Right atrium auricular region (tissue), 2 donors: ENCODE results near the gene EFNA3. TPM values are rescaled to one million over a fixed set of nuclear protein-coding genes. Genes with fewer than 3 reads are reported as not detected.
A peak's percentile ranks its signal among the peaks of the same experiment; 100 is the strongest.

Experiments used
- DNase-seq: peaks from one replicate; pipeline ENCODE4 v3.0.0-alpha.2; 2019; ENCODE audit warnings: low spot score
- H3K27ac ChIP-seq, 2 donors: fragments of 200-600 bp; sonication (generic); 1 replicate in 1 of 2; 2 replicates in 1 of 2; pipeline ENCODE4 v1.5.1; 2016 to 2019
- H3K27me3 ChIP-seq, 2 donors: fragments of 200-600 bp; sonication (generic); one replicate each; pipeline versions ENCODE4 v1.5.1 to v1.6.0; 2017 to 2019
- H3K36me3 ChIP-seq: fragments of 200-600 bp; sonication (generic); one replicate; pipeline ENCODE4 v1.5.1; 2016
- H3K4me1 ChIP-seq, 2 donors: fragments of 200-600 bp; sonication (generic); one replicate each; pipeline versions ENCODE4 v1.5.1 to v1.6.0; 2017 to 2019
- H3K4me3 ChIP-seq, 2 donors: fragments of 200-600 bp; sonication (generic); 1 replicate in 1 of 2; 2 replicates in 1 of 2; pipeline ENCODE4 v1.5.1; 2017 to 2019; ENCODE audit warnings: mild to moderate bottlenecking in 1 of 2, moderate library complexity in 1 of 2
- H3K9me3 ChIP-seq, 2 donors: fragments of 200-600 bp; sonication (generic); one replicate each; pipeline ENCODE4 v1.5.1; 2019
- CTCF ChIP-seq, 2 donors: fragments of 200-600 bp; sonication (generic); IDR thresholded peaks; one replicate each; pipeline ENCODE4 v1.5.1; 2019; ENCODE audit warnings: antibody characterized with exemption in 2 of 2
- total RNA-seq, 2 donors: library from RNA; depleted of rRNA; stranded (reverse); fragments of >200 nt; gene quantifications; one replicate each; pipeline ENCODE4 v1.1.0, GENCODE V29; 2016

EFNA3 gene
- total RNA-seq, 2 donors from 2014 or later, result 3.2 TPM; not detected in 1

- H3K4me3 ChIP-seq, result no peak overlapping the region
- peak overlapping the region in 1 of 2 donors; percentile 43 for H3K27ac ChIP-seq
Measured at GRCh38 chr1:155093911-155094621, 15.4 kb downstream of the EFNA3 start.

GRCh38 chr1:155094622-155094948 lies 15.9 kb downstream of the EFNA3 start:
- Histone ChIP-seq H3K27ac (peak overlapping the region in 1 of 2 donors; percentile 43), H3K27me3 (no peaks in the 10 kb centered on the region), H3K36me3 (no peaks in the 10 kb centered on the region), H3K4me3 (no peak overlapping the region), H3K9me3 (no peaks in the 10 kb centered on the region), H3K4me1 (peaks cover 0 to 25% of the 10 kb centered on the region in 2 donors)
- DNase-seq, result no peak
- TF ChIP-seq CTCF (IDR thresholded peaks at IDR 0.05), result no peak

More at GRCh38 chr1:155093911-155094621, 15.4 kb downstream of the EFNA3 start:
- Histone ChIP-seq H3K4me1 (peaks cover 0 to 25% of the 10 kb centered on the region in 2 donors), H3K27me3 (no peaks in the 10 kb centered on the region), H3K9me3 (no peaks in the 10 kb centered on the region), H3K36me3 (no peaks in the 10 kb centered on the region)
- no peak for DNase-seq
- TF ChIP-seq CTCF (IDR thresholded peaks at IDR 0.05), result peak in 1 of 2 donors; percentile 54

- DNase-seq, result no peak
Measured at GRCh38 chr1:155099331-155099730, 20.7 kb downstream of the EFNA3 start.

GRCh38 chr1:155103325-155103724 lies 24.7 kb downstream of the EFNA3 start:
- Histone ChIP-seq H3K4me1 (peaks cover 0 to 15% of the 10 kb centered on the region in 2 donors), H3K27me3 (no peaks in the 10 kb centered on the region)
- TF ChIP-seq CTCF (IDR thresholded peaks at IDR 0.05), result no peak

More at GRCh38 chr1:155099331-155099730, 20.7 kb downstream of the EFNA3 start:
- Histone ChIP-seq H3K4me3 (no peak overlapping the region), H3K9me3 (no peaks in the 10 kb centered on the region), H3K27ac (no peak overlapping the region), H3K27me3 (no peaks in the 10 kb centered on the region), H3K36me3 (no peaks in the 10 kb centered on the region), H3K4me1 (peaks cover 0 to 5% of the 10 kb centered on the region in 2 donors)
- TF ChIP-seq CTCF (IDR thresholded peaks at IDR 0.05), result no peak

GRCh38 chr1:155104605-155105534 lies 26.2 kb downstream of the EFNA3 start:
- Histone ChIP-seq H3K27me3 (no peaks in the 10 kb centered on the region), H3K27ac (no peak overlapping the region), H3K4me3 (no peak overlapping the region), H3K36me3 (no peaks in the 10 kb centered on the region), H3K9me3 (no peaks in the 10 kb centered on the region), H3K4me1 (peaks cover 0 to 15% of the 10 kb centered on the region in 2 donors)
- no peak for TF ChIP-seq CTCF (IDR thresholded peaks at IDR 0.05)
- DNase-seq, result no peak

More at GRCh38 chr1:155103325-155103724, 24.7 kb downstream of the EFNA3 start:
- no peaks in the 10 kb centered on the region for H3K36me3 ChIP-seq
- H3K9me3 ChIP-seq, result no peaks in the 10 kb centered on the region
- no peak for DNase-seq
- H3K4me3 ChIP-seq, result no peak overlapping the region
- H3K27ac ChIP-seq, result no peak overlapping the region
